HG03196 (cell line): ENCODE measurements around the gene TRIM72.
A peak's percentile ranks its signal among the peaks of the same experiment; 100 is the strongest.
"Not testable (repeated sequence)": the region's sequence is repeated elsewhere in the genome, so short reads cannot be mapped to it uniquely, and the experiment has no call there.

Experiments
- ATAC-seq: cut with Tn5 transposase; IDR thresholded peaks from one replicate; pipeline ENCODE4 v1.9.1; 2021; ENCODE audit not compliant: unreplicated experiment

The TRIM72 gene

GRCh38 chr16:31251435-31251834, 37.5 kb downstream of the TRIM72 start:
- no peak for ATAC-seq

DNA sequence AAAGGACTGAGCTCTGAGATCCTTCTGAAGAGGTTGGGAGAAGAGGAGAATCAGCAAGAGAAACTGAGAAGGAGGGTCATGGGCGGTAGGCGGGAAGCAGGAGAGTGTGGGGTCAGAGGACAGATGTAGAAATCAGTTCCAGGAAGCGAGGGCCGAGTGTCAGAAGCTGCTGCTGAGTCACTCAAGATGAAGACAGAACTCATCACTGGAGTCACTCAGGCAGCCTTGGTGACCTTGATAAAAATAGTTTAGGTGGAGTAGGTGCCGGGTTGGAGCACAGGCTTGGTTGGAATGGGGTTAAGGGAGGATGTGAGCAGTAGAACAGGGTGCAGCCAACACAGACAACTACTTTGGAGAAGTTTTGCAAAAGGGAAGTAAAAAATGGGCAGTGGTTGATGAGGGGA, 39.7 kb downstream of the TRIM72 start:
- no peak for ATAC-seq

DNA sequence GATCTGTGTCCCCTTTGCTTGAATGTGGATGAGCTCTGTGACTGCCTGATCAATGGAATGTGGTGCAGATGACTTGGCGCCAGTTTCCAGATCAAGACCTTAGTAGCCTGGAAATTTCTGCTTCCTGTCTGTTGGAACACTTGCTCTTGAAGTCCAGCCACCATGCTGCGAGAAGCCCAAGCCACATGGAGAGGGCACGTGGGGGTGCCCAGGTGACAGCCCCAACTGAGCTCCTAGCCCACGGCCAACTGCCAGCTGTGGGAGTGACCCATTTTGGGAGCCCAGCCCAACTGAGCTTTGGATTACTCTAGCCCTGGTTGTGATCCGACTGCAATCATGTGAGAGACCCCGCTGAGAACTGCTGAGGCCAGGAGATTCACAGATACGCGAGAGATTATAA, 42.5 kb downstream of the TRIM72 start:
- no peak for ATAC-seq

DNA sequence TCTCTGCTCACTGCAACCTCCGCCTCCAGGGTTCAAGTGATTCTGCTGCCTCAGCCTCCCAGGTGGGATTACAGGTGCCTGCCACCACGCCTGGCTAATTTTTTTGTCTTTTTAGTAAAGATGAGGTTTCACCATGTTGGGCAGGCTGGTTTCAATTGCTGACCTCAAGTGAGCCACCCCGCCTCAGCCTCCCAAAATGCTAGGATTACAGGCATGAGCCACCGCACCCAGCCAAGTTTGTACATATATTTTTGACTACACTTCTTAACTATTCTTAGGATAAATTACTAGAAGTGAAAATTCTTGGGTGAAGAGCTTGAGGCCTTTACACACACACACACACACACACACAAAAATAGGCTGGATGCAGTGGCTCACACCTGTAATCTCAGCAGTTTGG, 44.4 kb downstream of the TRIM72 start:
- no peak for ATAC-seq

- no peak for ATAC-seq
Observed at GRCh38 chr16:31260136-31260931, 46.4 kb downstream of the TRIM72 start.

- no peak for ATAC-seq
Observed at GRCh38 chr16:31262084-31262483, 48.2 kb downstream of the TRIM72 start.

DNA sequence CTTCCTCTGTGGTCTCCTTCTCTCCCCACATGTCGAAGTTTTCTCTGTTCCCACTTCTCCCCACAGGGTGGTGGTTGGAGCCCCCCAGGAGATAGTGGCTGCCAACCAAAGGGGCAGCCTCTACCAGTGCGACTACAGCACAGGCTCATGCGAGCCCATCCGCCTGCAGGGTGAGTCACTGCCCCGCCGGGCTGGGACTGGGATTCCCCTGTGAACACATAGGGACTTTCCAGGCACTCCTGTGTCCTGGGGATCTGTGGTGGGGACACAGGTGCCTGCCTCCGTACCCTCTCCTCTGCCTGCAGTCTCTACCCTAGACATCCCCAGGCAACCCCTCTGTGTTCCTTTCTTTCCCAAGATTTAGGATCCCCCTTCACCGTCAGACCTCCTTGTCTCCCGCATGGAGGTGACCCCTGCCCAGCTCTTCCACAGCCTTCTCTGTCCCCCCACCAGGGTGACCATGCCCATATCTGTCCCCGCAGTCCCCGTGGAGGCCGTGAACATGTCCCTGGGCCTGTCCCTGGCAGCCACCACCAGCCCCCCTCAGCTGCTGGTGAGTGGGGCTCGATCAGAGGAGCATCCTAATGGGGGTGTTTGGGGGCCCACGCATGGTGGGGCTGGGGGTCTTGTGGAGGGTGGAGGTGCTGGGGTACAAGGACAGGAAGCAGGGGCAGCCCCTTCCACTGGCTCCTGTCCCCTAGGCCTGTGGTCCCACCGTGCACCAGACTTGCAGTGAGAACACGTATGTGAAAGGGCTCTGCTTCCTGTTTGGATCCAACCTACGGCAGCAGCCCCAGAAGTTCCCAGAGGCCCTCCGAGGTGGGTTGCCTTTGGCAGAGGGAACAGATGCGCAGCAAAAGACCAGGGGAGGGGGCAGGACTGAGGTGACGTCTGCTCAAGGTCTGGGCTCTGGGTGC, 51.7 kb downstream of the TRIM72 start:
- peak; percentile 89 for ATAC-seq

DNA sequence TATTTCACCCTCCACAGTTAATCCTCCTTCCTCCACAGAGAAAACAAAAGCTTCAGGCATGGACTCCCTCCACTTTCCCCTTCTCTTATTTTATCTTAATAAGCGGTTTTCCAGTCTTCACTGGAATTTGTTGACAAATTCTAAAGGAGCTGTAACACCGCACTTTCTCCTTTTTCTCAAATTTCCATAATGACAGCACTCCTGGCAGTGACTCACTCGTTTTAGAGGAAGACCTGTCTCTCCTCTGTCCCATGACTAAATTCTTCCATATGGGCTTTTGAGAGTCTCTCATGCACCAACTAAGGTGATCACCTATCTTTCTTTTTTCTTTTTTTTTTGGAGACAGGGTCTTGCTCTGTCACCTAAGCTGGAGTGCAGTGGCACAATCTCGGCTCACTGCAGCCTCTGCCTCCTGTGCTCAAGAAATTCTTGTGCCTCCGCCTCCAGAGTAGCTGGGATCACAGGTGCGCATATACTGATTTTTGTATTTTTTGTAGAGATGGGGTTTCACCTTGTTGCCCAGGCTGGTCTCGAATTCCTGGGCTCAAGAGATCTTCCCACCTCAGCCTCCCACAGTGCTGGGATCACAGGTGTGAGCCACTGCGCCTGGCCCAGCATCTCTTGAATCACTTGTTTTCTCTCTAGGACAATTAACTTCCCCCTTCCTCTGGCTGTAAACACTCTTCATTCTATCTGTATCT, 53.6 kb downstream of the TRIM72 start:
- ATAC-seq, result no peak

DNA sequence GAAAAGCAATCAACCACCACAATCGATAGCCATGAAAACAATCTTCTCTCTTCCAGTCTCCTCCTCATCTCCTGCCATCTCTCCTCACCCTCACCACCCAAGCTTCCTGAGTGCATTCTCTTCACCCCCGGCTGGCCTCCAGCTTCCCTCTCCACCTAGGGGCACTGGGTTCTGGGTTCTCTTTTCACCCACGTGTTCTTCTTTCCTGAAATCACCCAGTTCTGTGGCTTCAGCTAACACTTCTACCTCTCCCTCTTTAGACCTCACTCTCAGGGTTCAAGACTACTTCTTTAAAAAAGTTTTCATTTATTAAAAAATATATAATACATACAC, 54.1 kb downstream of the TRIM72 start:
- ATAC-seq, result no peak

DNA sequence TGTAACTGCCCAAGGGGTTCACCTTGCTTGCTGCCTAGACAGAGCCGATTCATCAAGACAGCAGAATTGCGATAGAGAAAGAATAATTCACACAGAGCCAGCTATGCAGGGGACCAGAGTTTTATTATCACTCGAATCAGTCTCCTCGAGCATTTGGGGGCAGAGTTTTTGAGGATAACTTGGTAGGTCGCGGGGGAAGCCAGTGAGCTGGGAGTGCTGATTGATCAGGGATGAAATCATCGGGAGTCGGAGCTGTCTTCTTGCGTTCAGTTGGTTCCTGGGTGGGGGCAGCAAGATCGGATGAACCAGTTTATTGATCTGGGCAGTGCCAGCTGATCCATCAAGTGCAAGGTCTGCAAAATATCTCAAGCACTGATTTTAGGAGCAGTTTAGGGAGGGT, 55.0 kb downstream of the TRIM72 start:
- ATAC-seq, result no peak

GRCh38 chr16:31269541-31269940, 55.6 kb downstream of the TRIM72 start:
- no peak for ATAC-seq

- not testable (repeated sequence) for ATAC-seq
Observed at GRCh38 chr16:31269973-31270372, 56.1 kb downstream of the TRIM72 start.

GRCh38 chr16:31270795-31271194, 56.9 kb downstream of the TRIM72 start:
- ATAC-seq, result no peak

GRCh38 chr16:31271621-31272190, 57.8 kb downstream of the TRIM72 start:
- no peak for ATAC-seq

GRCh38 chr16:31273187-31273586, 59.3 kb downstream of the TRIM72 start:
- no peak for ATAC-seq

GRCh38 chr16:31273676-31274075, 59.8 kb downstream of the TRIM72 start:
- no peak for ATAC-seq

DNA sequence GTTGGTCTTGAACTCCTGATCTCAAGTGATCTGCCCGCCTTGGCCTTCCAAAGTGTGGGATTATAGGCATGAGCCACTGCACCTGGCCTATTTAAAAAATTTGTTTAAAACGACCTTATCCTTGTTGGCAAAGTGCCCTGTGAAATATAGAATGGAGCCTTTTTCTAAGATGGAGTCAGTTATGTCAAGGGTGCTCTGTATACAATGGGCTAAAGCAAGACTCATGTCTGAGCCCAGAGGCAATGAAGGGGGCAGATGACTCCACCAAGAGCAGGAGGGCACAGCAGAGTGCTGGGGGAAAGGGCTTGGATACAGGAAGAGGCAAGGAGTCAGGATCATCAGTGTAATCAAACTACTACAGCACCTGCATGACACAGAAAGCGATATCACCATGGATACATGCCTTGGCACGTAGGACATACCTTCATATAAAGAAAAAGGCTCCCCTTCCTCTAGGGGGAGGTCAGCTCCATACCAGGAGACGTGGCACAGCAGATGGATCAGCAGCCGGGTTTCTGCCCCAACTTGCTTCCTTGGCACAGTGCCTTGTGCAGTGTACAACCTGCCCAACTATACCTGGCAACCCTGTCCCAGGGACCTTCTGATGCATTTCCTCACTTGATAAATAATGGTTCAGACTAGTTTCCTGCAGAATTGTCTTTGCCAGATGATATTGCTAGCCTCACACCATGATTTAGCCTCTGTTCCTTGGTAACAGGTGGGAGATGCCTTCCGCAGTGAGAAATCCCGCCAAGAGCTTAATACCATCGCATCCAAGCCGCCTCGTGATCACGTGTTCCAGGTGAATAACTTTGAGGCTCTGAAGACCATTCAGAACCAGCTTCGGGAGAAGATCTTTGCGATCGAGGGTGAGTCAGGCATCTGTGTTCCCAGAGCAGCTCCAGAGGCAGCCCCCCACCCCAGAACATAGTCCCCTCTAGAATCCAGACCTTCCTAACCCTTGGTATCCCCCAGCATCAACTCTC, 61.2 kb downstream of the TRIM72 start:
- ATAC-seq, result no peak

- ATAC-seq, result no peak
Observed at GRCh38 chr16:31276600-31276999, 62.7 kb downstream of the TRIM72 start.

- no peak for ATAC-seq
Observed at GRCh38 chr16:31277659-31278260, 63.8 kb downstream of the TRIM72 start.

DNA sequence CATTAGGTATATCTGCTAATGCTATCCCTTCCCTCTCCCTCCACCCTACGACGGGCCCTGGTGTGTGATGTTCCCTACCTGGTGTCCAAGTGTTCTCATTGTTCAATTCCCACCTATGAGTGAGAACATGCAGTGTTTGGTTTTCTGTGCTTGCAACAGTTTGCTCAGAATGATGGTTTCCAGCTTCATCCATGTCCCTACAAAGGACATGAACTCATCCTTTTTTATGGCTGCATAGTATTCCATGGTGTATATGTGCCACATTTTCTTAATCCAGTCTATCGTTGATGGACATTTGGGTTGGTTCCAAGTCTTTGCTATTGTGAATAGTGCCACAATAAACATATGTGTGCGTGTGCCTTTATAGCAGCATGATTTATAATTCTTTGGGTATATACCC, 64.9 kb downstream of the TRIM72 start:
- ATAC-seq, result not testable (repeated sequence)
